HepG2 (cell line): ENCODE data around the gene SMAD3. TPM values are rescaled to one million over a fixed set of nuclear protein-coding genes. Genes with fewer than 3 reads are reported as not detected.

ENCODE experiments used
- ATF5 ChIP-seq: sonication (generic); formaldehyde crosslinking; IDR thresholded peaks from 2 replicates; pipeline ENCODE4 v1.4.0; 2020; ENCODE audit warnings: mild to moderate bottlenecking, low read depth, missing genetic modification reagents
- CBX5 ChIP-seq: sonication (generic); formaldehyde crosslinking; IDR thresholded peaks from 2 replicates; pipeline ENCODE4 v1.4.0; 2020; ENCODE audit warnings: missing genetic modification reagents, borderline replicate concordance
- HNF4G ChIP-seq, 2 experiments: sonication (generic) in 1 of 2; formaldehyde crosslinking in 1 of 2; IDR thresholded peaks; 2 replicates each; pipeline versions ENCODE4 v1.4.0 to v1.6.1; 2011 to 2020; ENCODE audit warnings: borderline replicate concordance in 2 of 2, low read depth in 2 of 2, mild to moderate bottlenecking in 2 of 2, low read length in 1 of 2, missing genetic modification reagents in 1 of 2, moderate library complexity in 1 of 2
- KLF13 ChIP-seq: sonication (generic); formaldehyde crosslinking; IDR thresholded peaks from 2 replicates; pipeline ENCODE4 v1.4.0; 2020; ENCODE audit warnings: mild to moderate bottlenecking, missing genetic modification reagents
- KMT2B ChIP-seq: IDR thresholded peaks from 2 replicates; pipeline ENCODE4 v1.6.1; 2016; ENCODE audit warnings: missing genetic modification reagents, missing compliant biosample characterization
- MTA3 ChIP-seq: sonication (generic); formaldehyde crosslinking; IDR thresholded peaks from 2 replicates; pipeline ENCODE4 v1.4.0; 2020; ENCODE audit warnings: missing genetic modification reagents
- MTF2 ChIP-seq: sonication (generic); formaldehyde crosslinking; IDR thresholded peaks from 2 replicates; pipeline ENCODE4 v1.5.0; 2020; ENCODE audit warnings: missing genetic modification reagents, borderline replicate concordance
- NRL ChIP-seq: sonication (generic); formaldehyde crosslinking; IDR thresholded peaks from 2 replicates; pipeline ENCODE4 v1.5.0; 2020; ENCODE audit warnings: missing genetic modification reagents, mild to moderate bottlenecking, moderate library complexity, borderline replicate concordance
- PAF1 ChIP-seq: IDR thresholded peaks from 2 replicates; pipeline ENCODE4 v1.6.1; 2016; ENCODE audit warnings: missing genetic modification reagents, missing compliant biosample characterization
- PCBP2 ChIP-seq: fragments of 200-400 bp; formaldehyde crosslinking; optimal IDR thresholded peaks from 2 replicates; pipeline ENCODE3; 2018; ENCODE audit warnings: low read length, low read depth; ENCODE audit not compliant: poor library complexity, severe bottlenecking
- TRIM24 ChIP-seq: sonication (generic); formaldehyde crosslinking; IDR thresholded peaks from 2 replicates; pipeline ENCODE4 v1.8.0; 2022; ENCODE audit warnings: mild to moderate bottlenecking, missing genetic modification reagents
- ZBTB46 ChIP-seq: sonication (generic); formaldehyde crosslinking; IDR thresholded peaks from 2 replicates; pipeline ENCODE4 v1.4.0; 2020; ENCODE audit warnings: mild to moderate bottlenecking, missing genetic modification reagents, borderline replicate concordance
- ZMYM2 ChIP-seq: sonication (generic); formaldehyde crosslinking; IDR thresholded peaks from 2 replicates; pipeline ENCODE4 v1.8.0; 2022; ENCODE audit warnings: mild to moderate bottlenecking, missing genetic modification reagents
- ZNF280D ChIP-seq: sonication (generic); formaldehyde crosslinking; IDR thresholded peaks from 2 replicates; pipeline ENCODE4 v1.5.1; 2020; ENCODE audit warnings: mild to moderate bottlenecking, missing genetic modification reagents
- ZNF34 ChIP-seq: sonication (generic); formaldehyde crosslinking; IDR thresholded peaks from 2 replicates; pipeline ENCODE4 v1.4.0; 2020; ENCODE audit warnings: mild to moderate bottlenecking, missing genetic modification reagents, borderline replicate concordance
- ZNF367 ChIP-seq: sonication (generic); formaldehyde crosslinking; IDR thresholded peaks from 2 replicates; pipeline ENCODE4 v1.4.0; 2020; ENCODE audit warnings: missing genetic modification reagents, borderline replicate concordance
- ZNF451 ChIP-seq: sonication (generic); formaldehyde crosslinking; IDR thresholded peaks from 2 replicates; pipeline ENCODE4 v1.5.0; 2020; ENCODE audit warnings: mild to moderate bottlenecking, missing genetic modification reagents
- ZNF607 ChIP-seq: sonication (generic); formaldehyde crosslinking; IDR thresholded peaks from 2 replicates; pipeline ENCODE4 v1.5.1; 2020; ENCODE audit warnings: missing genetic modification reagents, mild to moderate bottlenecking, borderline replicate concordance
- ZNF768 ChIP-seq: sonication (generic); formaldehyde crosslinking; IDR thresholded peaks from 2 replicates; pipeline ENCODE4 v1.4.0; 2020; ENCODE audit warnings: missing genetic modification reagents
- ZNF788 ChIP-seq: sonication (generic); formaldehyde crosslinking; IDR thresholded peaks from 2 replicates; pipeline ENCODE4 v1.5.0; 2020; ENCODE audit warnings: mild to moderate bottlenecking, missing genetic modification reagents, borderline replicate concordance
- ZSCAN9 ChIP-seq: IDR thresholded peaks from 2 replicates; pipeline ENCODE4 v1.6.1; 2016; ENCODE audit warnings: borderline replicate concordance
- polyA plus RNA-seq, 8 experiments: library from polyadenylated mRNA; depleted of rRNA in 3 of 8; stranded (reverse) in 7 of 8; unstranded in 1 of 8; fragments of >200 nt; fragmentation: Illumina TruSeq in 4 of 8; extraction: Trizol in 4 of 8; gene quantifications; 2 replicates each; pipeline versions ENCODE4 v1.2.1 to v1.2.3, GENCODE V29; 2011 to 2016; ENCODE audit warnings: low read depth in 4 of 8, missing spikeins in 1 of 8, mixed read lengths in 1 of 8; ENCODE audit not compliant: insufficient read depth in 1 of 8
- total RNA-seq, 5 experiments: library from RNA; depleted of rRNA; stranded (reverse); fragments of >200 nt; fragmentation: Illumina TruSeq; extraction: Trizol; gene quantifications; 2 replicates each; pipeline ENCODE4 v1.2.3, GENCODE V29; 2016; ENCODE audit warnings: low read depth in 1 of 5

SMAD3 gene
- total and polyA plus RNA-seq, 2 of the 13 experiments (the other 11 are each of a cell fraction or from before 2014, with no cell fraction given): 8.6 to 56.3 TPM

GRCh38 chr15:67064607-67065530 is 533 bp upstream of the SMAD3 start (continued):
- TF ChIP-seq CBX5 (peak; percentile 65; the same call in 1 of the 2 replicates), ZNF788 (no peak; the same call in 1 of the 2 replicates), ZNF451 (no peak), PAF1 (no peak), PCBP2 (no peak), ZBTB46 (no peak), NRL (no peak), KLF13 (CRISPR knock-in tag) (no peak), ATF5 (CRISPR knock-in tag) (no peak), MTF2 (CRISPR knock-in tag) (no peak), ZMYM2 (CRISPR knock-in tag) (no peak), MTA3 (CRISPR knock-in tag) (no peak), ZNF768 (CRISPR knock-in tag) (peak; percentile 60; the same call in 1 of the 2 replicates), ZSCAN9 (no peak; the same call in 1 of the 2 replicates), ZNF34 (CRISPR knock-in tag) (no peak), ZNF280D (CRISPR knock-in tag) (no peak), KMT2B (CRISPR knock-in tag) (no peak), ZNF367 (CRISPR knock-in tag) (no peak), ZNF607 (peak; percentile 17; the same call in 1 of the 2 replicates), TRIM24 (CRISPR knock-in tag) (no peak), HNF4G (IDR thresholded peaks at IDR 0.05; ENCODE audit: borderline replicate concordance, low read depth, low read length) (no peak), HNF4G (CRISPR knock-in tag; IDR thresholded peaks at IDR 0.05; ENCODE audit: borderline replicate concordance, low read depth) (no peak)
